ENCODE results near the gene SRMS.

SRMS gene

GRCh38 chr20:63521602-63522001, 25.9 kb downstream of the SRMS start:
- Histone ChIP-seq H3K27ac (peak overlapping the region in 1 of 2 donors; percentile 97), H3K4me3 (peak overlapping the region; percentile 88)
- TF ChIP-seq, protein P1, sequence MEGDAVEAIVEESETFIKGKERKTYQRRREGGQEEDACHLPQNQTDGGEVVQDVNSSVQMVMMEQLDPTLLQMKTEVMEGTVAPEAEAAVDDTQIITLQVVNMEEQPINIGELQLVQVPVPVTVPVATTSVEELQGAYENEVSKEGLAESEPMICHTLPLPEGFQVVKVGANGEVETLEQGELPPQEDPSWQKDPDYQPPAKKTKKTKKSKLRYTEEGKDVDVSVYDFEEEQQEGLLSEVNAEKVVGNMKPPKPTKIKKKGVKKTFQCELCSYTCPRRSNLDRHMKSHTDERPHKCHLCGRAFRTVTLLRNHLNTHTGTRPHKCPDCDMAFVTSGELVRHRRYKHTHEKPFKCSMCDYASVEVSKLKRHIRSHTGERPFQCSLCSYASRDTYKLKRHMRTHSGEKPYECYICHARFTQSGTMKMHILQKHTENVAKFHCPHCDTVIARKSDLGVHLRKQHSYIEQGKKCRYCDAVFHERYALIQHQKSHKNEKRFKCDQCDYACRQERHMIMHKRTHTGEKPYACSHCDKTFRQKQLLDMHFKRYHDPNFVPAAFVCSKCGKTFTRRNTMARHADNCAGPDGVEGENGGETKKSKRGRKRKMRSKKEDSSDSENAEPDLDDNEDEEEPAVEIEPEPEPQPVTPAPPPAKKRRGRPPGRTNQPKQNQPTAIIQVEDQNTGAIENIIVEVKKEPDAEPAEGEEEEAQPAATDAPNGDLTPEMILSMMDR (IDR thresholded peaks at IDR 0.05) = no peak
- DNase-seq (ENCODE audit: low spot score) = no peak

GRCh38 chr20:63520934-63521601, 26.5 kb downstream of the SRMS start:
- TF ChIP-seq, protein P1 (IDR thresholded peaks at IDR 0.05) = no peak
- peak overlapping the region; percentile 88 for H3K4me3 ChIP-seq
- no peak for DNase-seq (ENCODE audit: low spot score)
- peak overlapping the region; percentile 96 to 97 for H3K27ac ChIP-seq

GRCh38 chr20:63520504-63520933, 27.0 kb downstream of the SRMS start, which contains the start of gene PPDPF:
TSS of gene PPDPF (plus strand) at chr20:63520765. CDS start at chr20:63521309, 544 bp downstream.
- peak; percentile 87 for DNase-seq (ENCODE audit: low spot score)
- H3K27ac ChIP-seq = peak within 1 kb of the TSS; percentile 96 to 97
- H3K4me3 ChIP-seq = peak within 1 kb of the TSS; percentile 88
- TF ChIP-seq, protein P1 (IDR thresholded peaks at IDR 0.05) = no peak

DNA sequence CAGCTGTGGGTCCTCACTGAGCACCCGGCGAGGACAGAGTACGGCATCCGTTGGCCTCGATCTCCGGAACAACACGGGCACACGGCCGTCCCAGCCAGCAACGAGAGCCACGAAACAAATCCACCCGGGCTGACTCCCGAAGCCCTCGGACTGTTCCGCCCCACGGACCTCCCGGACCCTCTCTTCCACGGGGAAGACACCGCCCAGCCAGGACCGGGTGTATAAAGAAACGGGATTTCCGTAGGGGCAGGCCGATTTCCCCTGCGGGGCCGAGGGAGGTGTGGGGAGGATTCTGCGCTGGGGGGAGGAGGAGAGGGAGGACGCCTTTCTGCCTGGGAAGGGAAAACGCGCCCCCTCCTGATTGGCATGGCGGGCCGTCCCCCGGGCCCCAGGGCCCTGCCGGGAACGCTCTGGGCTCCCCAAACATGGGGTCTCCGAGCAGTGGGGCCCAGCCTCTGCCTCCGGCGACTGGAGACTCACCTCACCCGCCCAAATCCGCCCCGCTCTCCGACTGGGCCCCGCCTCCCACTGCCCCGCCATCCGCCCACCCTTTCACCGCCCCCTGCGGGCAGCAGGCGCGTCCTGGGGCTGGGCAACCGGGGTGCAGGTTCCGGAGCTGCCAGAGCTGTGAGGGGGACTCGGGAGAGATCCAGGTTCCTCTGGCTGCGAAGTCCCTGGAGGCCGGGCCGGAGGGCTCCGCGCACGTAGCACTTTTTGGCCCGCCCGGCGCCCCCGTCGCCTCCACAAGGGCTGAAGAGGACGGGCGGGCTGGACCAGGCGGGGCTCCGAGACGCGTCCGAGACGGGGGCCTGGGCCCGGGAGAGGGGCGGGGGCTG, 27.7 kb downstream of the SRMS start:
- Histone ChIP-seq H3K27ac (peak overlapping the region; percentile 96 to 97), H3K4me3 (peak overlapping the region; percentile 88)
- TF ChIP-seq, protein P1 (IDR thresholded peaks at IDR 0.05) = no peak
- DNase-seq (ENCODE audit: low spot score) = no peak

GRCh38 chr20:63518946-63519667, 28.4 kb downstream of the SRMS start:
- TF ChIP-seq, protein P1 (IDR thresholded peaks at IDR 0.05) = no peak
- DNase-seq (ENCODE audit: low spot score) = no peak
- H3K27ac ChIP-seq = peak overlapping the region in 1 of 2 donors; percentile 97
- H3K4me3 ChIP-seq = peak overlapping the region; percentile 88

DNA sequence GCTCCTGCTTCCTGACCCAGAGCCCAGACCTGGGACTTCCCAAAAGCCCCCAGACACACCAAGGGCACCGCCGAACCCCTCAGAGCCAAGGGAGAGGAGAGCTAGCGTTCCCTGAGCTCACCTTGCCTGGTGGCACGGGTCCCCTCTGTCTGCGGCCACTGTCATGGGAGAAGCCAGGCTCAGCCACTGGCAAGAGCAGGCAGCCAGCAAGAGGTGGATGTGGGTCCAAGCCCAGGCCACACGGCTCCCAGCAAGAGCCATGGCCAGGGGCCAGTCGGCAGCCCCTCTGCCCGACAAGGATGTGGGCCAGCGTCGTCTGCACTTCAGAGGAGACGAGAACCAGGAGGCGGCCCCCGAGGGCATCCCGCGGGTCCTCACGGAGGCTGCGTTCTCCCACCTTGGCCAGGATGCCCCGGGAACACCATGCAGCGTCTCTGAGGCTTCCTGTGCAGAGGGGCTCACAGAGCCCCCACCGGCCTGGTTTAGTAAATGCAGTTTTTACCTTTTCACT, 29.1 kb downstream of the SRMS start:
- DNase-seq (ENCODE audit: low spot score) = no peak
- Histone ChIP-seq H3K27ac (no peak overlapping the region), H3K4me3 (no peak overlapping the region)
- TF ChIP-seq, protein P1 (IDR thresholded peaks at IDR 0.05) = no peak
